BLaER1 treated with 17β-estradiol and CSF1 and Interleukin-3, amounts not matched to agents 10 nM and 100 nM (cell line): ENCODE data around the gene RSPO1.

Source experiments
- H3K27ac ChIP-seq, 11 experiments: shearing (Covaris generic); formaldehyde crosslinking; 2 replicates each; pipeline ENCODE4 v1.8.1; 2022
- H3K27me3 ChIP-seq, 11 experiments: shearing (Covaris generic); formaldehyde crosslinking; 2 replicates each; pipeline ENCODE4 v1.8.1; 2022
- H3K36me3 ChIP-seq, 11 experiments: shearing (Covaris generic); formaldehyde crosslinking; 2 replicates each; pipeline ENCODE4 v1.8.1; 2022
- H3K4me1 ChIP-seq, 10 experiments: shearing (Covaris generic); formaldehyde crosslinking; 2 replicates each; pipeline ENCODE4 v1.8.1; 2022
- H3K4me2 ChIP-seq, 11 experiments: shearing (Covaris generic); formaldehyde crosslinking; 2 replicates each; pipeline ENCODE4 v1.8.1; 2022
- H3K4me3 ChIP-seq, 10 experiments: shearing (Covaris generic); formaldehyde crosslinking; 2 replicates each; pipeline ENCODE4 v1.8.1; 2022
- H3K9ac ChIP-seq, 11 experiments: shearing (Covaris generic); formaldehyde crosslinking; 2 replicates each; pipeline ENCODE4 v1.8.1; 2022
- H3K9me3 ChIP-seq, 11 experiments: shearing (Covaris generic); formaldehyde crosslinking; replicated peaks in 1 of 11; 2 replicates each; pipeline ENCODE4 v1.8.1; 2022
- H4K20me1 ChIP-seq, 11 experiments: shearing (Covaris generic); formaldehyde crosslinking; 2 replicates each; pipeline ENCODE4 v1.8.1; 2022
- Cebpa-rat ChIP-seq, 11 experiments: shearing (Covaris generic); IDR thresholded peaks; 2 replicates each; pipeline ENCODE4 v1.8.1; 2022

The RSPO1 gene

DNA sequence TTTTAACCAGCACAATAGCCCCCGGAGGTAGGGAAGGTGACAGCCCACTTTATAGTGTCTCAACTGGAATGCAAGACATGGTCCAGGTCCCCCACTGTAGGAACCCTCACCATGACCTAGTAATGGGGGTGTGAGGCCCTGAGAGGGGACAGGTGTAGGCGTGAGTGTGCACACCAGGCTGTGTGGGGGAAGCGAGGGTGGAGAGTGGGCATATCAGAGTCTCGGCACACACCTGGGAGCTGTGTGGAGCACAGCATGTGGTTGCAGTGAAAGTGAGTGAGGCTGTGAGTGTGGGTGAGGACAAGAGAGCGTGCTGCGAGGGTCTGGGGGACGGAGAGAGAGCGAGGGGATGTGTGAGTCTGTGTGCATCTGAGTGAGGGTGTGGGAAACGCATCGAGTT is 17.1 kb upstream of the RSPO1 start:
- Histone ChIP-seq H3K9me3 (no peaks in the 10 kb centered on the region), H3K27ac (no peak overlapping the region), H3K4me3 (no peak overlapping the region), H4K20me1 (0 out of 22 replicates have a peak, but pooled peaks cover 0 to 7% (median 0%) of the 10 kb centered on the region in 11 experiments), H3K4me2 (no peak overlapping the region), H3K36me3 (no peaks in the 10 kb centered on the region), H3K27me3 (no peaks in the 10 kb centered on the region), H3K4me1 (peaks cover 0 to 5% (median 1%) of the 10 kb centered on the region in 10 experiments; a peak in 8 of 20 replicates), H3K9ac (no peak overlapping the region)
- no peak for TF ChIP-seq Cebpa-rat (IDR thresholded peaks at IDR 0.05)

DNA sequence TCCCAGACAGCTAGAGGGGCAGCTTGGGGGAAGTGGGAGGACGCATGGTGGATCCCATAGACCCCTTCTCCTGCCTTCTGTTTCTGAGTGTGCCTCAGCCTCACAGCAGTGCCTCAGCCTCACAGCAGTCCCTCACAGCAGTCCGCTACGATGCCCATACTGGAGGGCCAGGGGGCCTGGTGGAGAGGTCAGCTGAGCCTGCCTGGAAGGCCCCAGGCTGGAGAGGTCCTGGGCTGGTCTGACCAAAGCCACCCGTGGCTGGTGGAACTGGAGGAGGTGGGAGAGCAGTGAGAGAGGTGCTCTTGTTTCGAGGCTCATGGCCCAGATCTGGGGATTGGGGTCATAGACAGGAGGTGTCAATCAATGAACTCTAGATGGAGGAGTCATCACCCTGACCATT is 16.0 kb upstream of the RSPO1 start:
- no peaks in the 10 kb centered on the region for H3K9me3 ChIP-seq
- H4K20me1 ChIP-seq: 0 out of 22 replicates have a peak, but pooled peaks cover 0 to 7% (median 0%) of the 10 kb centered on the region in 11 experiments
- no peak overlapping the region for H3K4me2 ChIP-seq
- no peak overlapping the region for H3K4me3 ChIP-seq
- TF ChIP-seq Cebpa-rat (IDR thresholded peaks at IDR 0.05): no peak
- H3K36me3 ChIP-seq: no peaks in the 10 kb centered on the region
- no peak overlapping the region for H3K27ac ChIP-seq
- no peaks in the 10 kb centered on the region for H3K4me1 ChIP-seq
- H3K9ac ChIP-seq: no peak overlapping the region
- no peaks in the 10 kb centered on the region for H3K27me3 ChIP-seq

DNA sequence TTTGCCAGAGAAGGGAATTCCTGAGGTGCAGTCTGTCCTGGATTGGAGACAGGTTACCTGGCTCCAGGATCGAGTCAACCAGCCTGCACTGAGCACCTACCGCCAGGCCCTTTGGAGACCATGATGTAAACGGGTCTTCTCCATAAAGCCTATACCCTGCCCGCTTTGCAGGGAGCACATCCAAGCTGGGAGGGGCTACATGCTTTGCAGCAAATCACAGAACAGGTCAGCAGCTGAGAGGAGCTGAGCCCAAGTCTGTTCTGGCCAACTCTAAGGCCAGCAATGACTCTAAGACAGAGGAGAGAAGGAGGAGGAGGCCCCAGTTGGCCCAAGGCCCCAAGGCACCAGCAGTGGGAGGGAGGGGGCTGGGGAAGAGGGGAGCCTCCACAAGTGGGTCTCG is 15.5 kb upstream of the RSPO1 start:
- no peaks in the 10 kb centered on the region for H3K27me3 ChIP-seq
- no peak for TF ChIP-seq Cebpa-rat (IDR thresholded peaks at IDR 0.05)
- H3K4me1 ChIP-seq: no peaks in the 10 kb centered on the region
- H3K9ac ChIP-seq: no peak overlapping the region
- H3K27ac ChIP-seq: no peak overlapping the region
- H3K4me2 ChIP-seq: no peak overlapping the region
- H3K4me3 ChIP-seq: no peak overlapping the region
- H3K9me3 ChIP-seq: no peaks in the 10 kb centered on the region
- H3K36me3 ChIP-seq: no peaks in the 10 kb centered on the region
- H4K20me1 ChIP-seq: 0 out of 22 replicates have a peak, but pooled peaks cover 0 to 7% (median 0%) of the 10 kb centered on the region in 11 experiments

DNA sequence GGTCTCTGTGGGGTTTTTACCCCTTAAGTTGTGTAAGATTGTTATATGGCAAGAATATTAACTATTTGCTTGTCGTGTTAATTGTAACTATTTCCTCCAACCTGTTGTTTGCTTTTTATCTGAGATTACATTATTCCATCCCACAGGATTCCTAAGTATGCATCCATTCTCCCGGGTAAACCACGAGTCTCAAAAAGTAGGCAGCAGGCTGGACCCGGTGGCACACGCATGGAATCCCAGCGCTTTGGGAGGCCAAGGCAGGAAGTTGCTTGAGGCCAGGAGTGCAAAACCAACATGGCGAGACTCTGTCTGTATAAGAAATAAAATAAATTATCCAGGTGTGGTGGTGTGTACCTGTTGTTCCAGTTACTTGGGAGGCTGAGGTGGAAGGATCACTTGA is 12.6 kb upstream of the RSPO1 start:
- Histone ChIP-seq H3K9me3 (peaks cover 2 to 12% (median 5%) of the 10 kb centered on the region in 11 experiments; a peak in 21 of 22 replicates), H3K36me3 (no peaks in the 10 kb centered on the region), H3K27me3 (no peaks in the 10 kb centered on the region), H3K4me1 (no peaks in the 10 kb centered on the region), H3K4me3 (no peak overlapping the region), H3K4me2 (no peak overlapping the region), H3K27ac (no peak overlapping the region), H4K20me1 (0 out of 22 replicates have a peak, but pooled peaks cover 0 to 7% (median 0%) of the 10 kb centered on the region in 11 experiments), H3K9ac (no peak overlapping the region)
- TF ChIP-seq Cebpa-rat (IDR thresholded peaks at IDR 0.05): no peak

DNA sequence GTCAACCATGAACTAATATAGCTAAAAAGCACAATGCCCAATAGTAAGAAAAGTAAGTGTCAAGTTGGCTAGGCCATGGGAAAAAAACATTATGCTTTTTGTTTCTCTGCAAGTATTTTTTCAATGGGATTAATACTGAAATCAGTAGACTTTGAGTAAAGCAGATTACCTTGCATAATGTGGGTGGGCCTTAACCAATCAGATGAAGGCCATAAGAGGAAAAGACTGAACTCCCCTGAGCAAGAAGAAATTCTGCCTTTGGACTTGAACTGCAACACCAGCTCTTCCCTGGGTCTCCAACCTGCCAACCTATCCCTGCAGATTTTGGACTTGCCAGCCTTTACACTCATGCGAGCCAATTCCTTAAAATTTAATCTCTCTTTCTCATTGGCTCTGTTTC is 6.4 kb upstream of the RSPO1 start:
- Histone ChIP-seq H3K4me2 (no peak overlapping the region), H3K9me3 (peaks cover 15 to 34% (median 19%) of the 10 kb centered on the region in 11 experiments), H3K4me3 (no peak overlapping the region), H3K27ac (no peak overlapping the region), H3K27me3 (peaks cover 11 to 29% (median 17%) of the 10 kb centered on the region in 11 experiments), H3K9ac (no peak overlapping the region), H3K4me1 (no peaks in the 10 kb centered on the region), H3K36me3 (no peaks in the 10 kb centered on the region), H4K20me1 (no peaks in the 10 kb centered on the region; a peak in 2 of 22 replicates)
- TF ChIP-seq Cebpa-rat (IDR thresholded peaks at IDR 0.05): no peak

DNA sequence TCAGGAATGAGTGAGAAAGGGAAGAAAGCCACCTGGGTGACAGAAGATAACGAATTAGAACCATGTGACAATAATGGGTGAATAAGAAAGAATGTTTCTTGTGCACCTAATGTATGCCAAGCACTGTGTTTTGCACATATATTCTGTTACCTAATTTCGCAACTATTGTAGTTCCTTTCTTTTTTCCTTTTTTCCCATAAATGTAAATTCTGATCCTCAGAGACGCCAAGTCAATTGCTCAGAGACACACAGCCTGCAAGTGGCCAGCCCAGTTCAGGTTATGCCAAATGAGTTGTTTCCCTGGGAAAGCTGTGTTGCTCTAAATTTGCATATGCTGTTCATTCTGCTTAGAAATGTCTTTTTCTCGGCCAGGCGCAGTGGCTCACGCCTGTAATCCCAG is 1.7 kb upstream of the RSPO1 start:
- Histone ChIP-seq H3K4me2 (no peak overlapping the region), H4K20me1 (peaks cover 0 to 24% (median 6%) of the 10 kb centered on the region in 11 experiments; a peak in 10 of 22 replicates), H3K27ac (no peak overlapping the region), H3K4me1 (peaks cover 0 to 9% (median 0%) of the 10 kb centered on the region in 10 experiments; a peak in 6 of 20 replicates), H3K9ac (no peak overlapping the region), H3K36me3 (no peaks in the 10 kb centered on the region), H3K9me3 (peaks cover 1 to 14% (median 7%) of the 10 kb centered on the region in 11 experiments; a peak in 18 of 22 replicates), H3K27me3 (peaks cover 57 to 75% (median 64%) of the 10 kb centered on the region in 11 experiments), H3K4me3 (no peak overlapping the region)
- peak in 3 of 11 experiments; percentile 10 to 42 (median 29); a peak in 4 of 22 replicates for TF ChIP-seq Cebpa-rat (IDR thresholded peaks at IDR 0.05)

DNA sequence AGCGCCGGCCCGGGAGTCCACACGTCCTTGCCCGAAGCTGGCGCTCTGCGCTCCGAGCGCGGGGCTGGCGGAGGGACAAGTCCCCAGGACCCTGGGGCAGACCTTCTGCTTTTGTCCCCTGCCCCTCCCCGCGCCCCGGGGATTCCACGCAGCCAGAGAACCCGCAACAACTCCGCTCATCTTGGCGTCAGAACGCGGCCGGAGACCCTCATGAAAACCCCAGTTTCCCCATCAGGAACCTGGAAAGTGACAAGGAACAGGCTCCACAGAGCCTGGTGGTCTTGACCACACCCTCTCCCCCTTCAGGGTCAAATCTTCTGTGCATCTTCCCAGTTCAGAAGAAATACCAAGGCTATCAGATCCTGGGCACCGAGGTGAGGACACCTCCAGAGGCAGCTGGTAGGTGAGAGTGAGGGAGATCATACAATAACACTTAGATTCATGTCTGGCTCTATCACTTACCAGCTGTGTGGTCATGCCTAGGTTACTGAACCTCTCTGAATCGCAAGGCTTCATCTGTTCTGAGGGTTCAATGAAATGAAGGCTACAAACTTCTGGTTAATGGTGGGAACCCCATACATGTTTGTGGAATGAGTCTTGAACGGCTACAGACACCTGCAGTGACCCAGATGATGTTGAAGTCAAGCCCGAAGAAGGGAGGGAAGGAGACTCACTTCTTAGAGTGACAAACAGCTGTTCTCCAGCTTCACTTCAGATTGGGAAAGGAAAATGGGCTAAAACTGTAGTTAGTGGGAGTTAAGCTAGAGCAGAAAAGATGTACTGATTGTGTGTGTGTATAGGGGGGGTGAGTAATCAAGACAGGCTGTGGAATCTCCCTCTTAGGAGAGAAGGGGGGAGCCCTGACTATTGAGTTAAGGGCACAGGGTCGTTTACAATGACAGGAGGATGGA is 555 bp upstream of the RSPO1 start:
- 0 out of 20 replicates have a peak overlapping the region, but pooled peaks of 1 of the 10 experiments have one; percentile 1 for H3K4me3 ChIP-seq
- TF ChIP-seq Cebpa-rat (IDR thresholded peaks at IDR 0.05): no peak
- H3K27ac ChIP-seq: no peak overlapping the region
- no peak overlapping the region for H3K9ac ChIP-seq
- peaks cover 0 to 9% (median 0%) of the 10 kb centered on the region in 10 experiments; a peak in 6 of 20 replicates for H3K4me1 ChIP-seq
- peaks cover 0 to 28% (median 6%) of the 10 kb centered on the region in 11 experiments; a peak in 10 of 22 replicates for H4K20me1 ChIP-seq
- no peak overlapping the region; a peak in 1 of 22 replicates for H3K4me2 ChIP-seq
- 0 out of 22 replicates have a peak, but pooled peaks cover 0 to 3% (median 0%) of the 10 kb centered on the region in 11 experiments for H3K9me3 ChIP-seq
- peaks cover 69 to 87% (median 76%) of the 10 kb centered on the region in 11 experiments for H3K27me3 ChIP-seq
- H3K36me3 ChIP-seq: no peaks in the 10 kb centered on the region

DNA sequence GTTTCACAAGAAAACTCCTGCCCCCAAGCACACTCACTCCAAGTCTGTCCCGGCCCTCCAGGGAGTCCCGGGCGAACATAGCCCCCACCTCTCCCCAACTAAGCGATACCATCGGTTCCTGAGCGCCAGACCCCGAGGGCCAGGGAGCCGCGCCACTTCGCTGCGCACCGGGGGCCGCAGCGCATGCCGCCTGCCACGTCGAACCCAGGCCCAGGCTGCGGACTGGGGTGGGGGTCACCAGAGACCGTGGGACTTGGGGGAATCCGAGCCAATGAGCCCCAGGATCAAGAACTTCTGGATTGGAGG is 801 bp downstream of the RSPO1 start:
- Histone ChIP-seq H3K9ac (no peak overlapping the region), H3K4me1 (peaks cover 1 to 11% (median 5%) of the 10 kb centered on the region in 10 experiments; a peak in 16 of 20 replicates), H3K4me2 (peak overlapping the region in 1 of 11 experiments; percentile 26; a peak in 1 of 22 replicates), H3K9me3 (no peaks in the 10 kb centered on the region), H3K27me3 (peaks cover 69 to 96% (median 85%) of the 10 kb centered on the region in 11 experiments), H3K36me3 (no peaks in the 10 kb centered on the region), H4K20me1 (peaks cover 0 to 28% (median 7%) of the 10 kb centered on the region in 11 experiments; a peak in 11 of 22 replicates), H3K4me3 (peak overlapping the region in 1 of 10 experiments; percentile 1; a peak in 1 of 20 replicates), H3K27ac (no peak overlapping the region)
- TF ChIP-seq Cebpa-rat (IDR thresholded peaks at IDR 0.05): no peak
